Activated CD4-positive, alpha-beta T cell treated with anti-CD3 and anti-CD28 coated beads, Interleukin-2, amount 10 ng/mL, durations not matched to agents 7 days and 5 days (primary cell): Measurements from ENCODE around the gene FAM78B. TPM values are rescaled to one million over a fixed set of nuclear protein-coding genes. Genes with fewer than 3 reads are reported as not detected.

Source experiments
- CTCF ChIA-PET: fragments of 350-600 bp; sonication (Branson Sonifier 250); formaldehyde crosslinking; loops from one replicate; lab custom pipeline; 2021; ENCODE audit warnings: antibody characterized with exemption; lab: Charles Lee
- POLR2A ChIA-PET: fragments of 350-600 bp; sonication (Branson Sonifier 250); formaldehyde crosslinking; loops from one replicate; lab custom pipeline; 2021; ENCODE audit warnings: antibody characterized with exemption; lab: Charles Lee
- DNase-seq: peaks from one replicate; pipeline ENCODE4 v3.0.0-alpha.2; 2020
- H3K27ac Mint-ChIP-seq: one replicate; pipeline ENCODE4 v1.8.0; 2021; ENCODE audit warnings: mild to moderate bottlenecking, moderate library complexity, mixed read lengths
- H3K27me3 Mint-ChIP-seq: one replicate; pipeline ENCODE4 v1.8.0; 2021; ENCODE audit warnings: mixed read lengths
- H3K36me3 Mint-ChIP-seq: one replicate; pipeline ENCODE4 v1.8.0; 2021; ENCODE audit warnings: low read depth, mixed read lengths
- H3K4me1 Mint-ChIP-seq: one replicate; pipeline ENCODE4 v1.8.0; 2021; ENCODE audit warnings: mixed read lengths
- H3K4me3 Mint-ChIP-seq: one replicate; pipeline ENCODE4 v1.8.0; 2021; ENCODE audit warnings: mild to moderate bottlenecking, moderate library complexity, mixed read lengths
- H3K9me3 Mint-ChIP-seq: one replicate; pipeline ENCODE4 v1.8.0; 2021; ENCODE audit warnings: mixed read lengths
- total RNA-seq, 2 experiments: library from RNA; stranded (reverse); gene quantifications; one replicate each; pipeline ENCODE4 v1.2.3, GENCODE V29; 2021

FAM78B gene
- total RNA-seq, 2 experiments from 2014 or later, result 0.17 to 0.35 TPM

GRCh38 chr1:166129006-166129405 is 37.8 kb downstream of the FAM78B start:
- ChIA-PET POLR2A (no interaction called here), CTCF (no interaction called here)
- Mint-ChIP-seq H3K36me3 (no peaks in the 10 kb centered on the region), H3K9me3 (peaks cover 4% of the 10 kb centered on the region), H3K4me3 (no peak overlapping the region), H3K4me1 (no peaks in the 10 kb centered on the region), H3K27ac (no peak overlapping the region), H3K27me3 (no peaks in the 10 kb centered on the region)
- DNase-seq, result no peak

DNA sequence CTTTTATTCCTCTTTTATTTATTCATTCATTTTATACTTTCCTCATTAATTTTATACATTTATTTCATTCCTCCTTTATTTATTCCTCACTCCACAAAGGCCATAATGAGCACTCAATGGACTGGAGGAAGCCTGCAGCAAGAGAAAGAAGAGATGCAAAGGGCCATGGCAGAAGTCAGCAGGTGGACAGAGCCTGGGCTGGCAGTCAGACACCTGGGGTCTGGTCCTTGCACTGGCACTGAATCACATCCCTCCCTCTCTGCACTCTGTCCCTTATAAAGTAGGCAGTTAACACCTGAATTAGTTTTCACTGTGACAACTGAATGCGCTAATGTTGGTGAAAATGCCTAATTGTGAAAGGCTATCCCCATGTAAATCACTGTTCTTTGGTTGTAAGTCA is 38.6 kb downstream of the FAM78B start:
- no peaks in the 10 kb centered on the region for H3K4me1 Mint-ChIP-seq

GRCh38 chr1:166127003-166127402 is 39.8 kb downstream of the FAM78B start:
- Mint-ChIP-seq H3K27ac (no peak overlapping the region), H3K4me3 (no peak overlapping the region), H3K4me1 (no peaks in the 10 kb centered on the region), H3K36me3 (no peaks in the 10 kb centered on the region), H3K9me3 (no peaks in the 10 kb centered on the region), H3K27me3 (no peaks in the 10 kb centered on the region)
- ChIA-PET POLR2A (no interaction called here), CTCF (no interaction called here)
- DNase-seq, result no peak

More for the DNA sequence above, 38.6 kb downstream of the FAM78B start:
- H3K27me3 Mint-ChIP-seq, result no peaks in the 10 kb centered on the region
- CTCF ChIA-PET, result no interaction called here
- H3K9me3 Mint-ChIP-seq, result peaks cover 4% of the 10 kb centered on the region
- H3K27ac Mint-ChIP-seq, result no peak overlapping the region
- POLR2A ChIA-PET, result no interaction called here
- no peak overlapping the region for H3K4me3 Mint-ChIP-seq
- no peaks in the 10 kb centered on the region for H3K36me3 Mint-ChIP-seq
- DNase-seq, result no peak

- H3K4me1 Mint-ChIP-seq, result no peaks in the 10 kb centered on the region
- ChIA-PET CTCF (interaction anchor here (0.6 kb wide), 1 partner anchor 199 kb away, joined by 4 read pairs; no protein-coding TSS in a partner anchor), POLR2A (no interaction called here)
- no peak for DNase-seq
- H3K27ac Mint-ChIP-seq, result no peak overlapping the region
- H3K36me3 Mint-ChIP-seq, result no peaks in the 10 kb centered on the region
- no peak overlapping the region for H3K4me3 Mint-ChIP-seq
- no peaks in the 10 kb centered on the region for H3K27me3 Mint-ChIP-seq
- no peaks in the 10 kb centered on the region for H3K9me3 Mint-ChIP-seq
Observed at GRCh38 chr1:166122873-166123466, 43.8 kb downstream of the FAM78B start.

DNA sequence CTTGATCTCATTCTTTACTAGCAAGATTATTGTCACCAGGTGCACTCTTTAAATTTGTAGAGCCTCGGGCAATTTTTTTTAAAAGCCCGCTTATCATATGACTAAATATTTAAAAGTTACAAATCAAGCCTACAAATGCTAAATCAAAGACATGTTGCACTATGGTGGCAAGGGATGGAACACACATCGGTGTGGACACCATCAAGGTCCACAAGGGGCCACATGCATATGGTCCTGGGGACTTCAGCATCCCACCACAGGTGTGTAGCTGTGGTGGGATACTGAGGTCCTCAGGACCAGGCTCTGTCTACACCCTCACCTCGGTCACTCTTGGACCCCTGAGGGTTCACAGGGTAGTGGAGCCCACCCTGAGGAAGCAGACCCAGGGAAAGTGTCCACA is 45.8 kb downstream of the FAM78B start:
- Mint-ChIP-seq H3K4me3 (no peak overlapping the region), H3K9me3 (no peaks in the 10 kb centered on the region), H3K36me3 (no peaks in the 10 kb centered on the region), H3K27me3 (no peaks in the 10 kb centered on the region), H3K4me1 (no peaks in the 10 kb centered on the region), H3K27ac (no peak overlapping the region)
- CTCF ChIA-PET, result no interaction called here
- DNase-seq, result no peak
- POLR2A ChIA-PET, result no interaction called here

DNA sequence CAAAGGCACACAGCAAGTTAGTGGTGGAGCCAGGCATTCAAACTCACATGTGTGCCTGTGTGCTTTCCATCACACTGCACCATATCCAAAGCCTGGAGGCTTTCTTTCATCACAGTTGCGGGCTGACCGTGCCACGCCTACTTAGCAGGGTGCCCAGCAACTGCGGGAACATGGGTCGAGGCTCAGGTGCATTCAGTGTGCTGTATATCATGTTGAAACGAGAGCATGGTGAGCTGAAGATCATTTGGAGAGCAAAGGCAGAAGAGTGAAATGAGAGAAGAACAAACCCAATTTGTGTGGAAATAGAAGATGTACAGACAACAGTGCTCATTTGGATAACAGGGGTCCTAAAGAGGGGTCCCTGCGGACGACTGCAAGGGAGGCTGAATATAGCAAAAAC is 46.5 kb downstream of the FAM78B start:
- Mint-ChIP-seq H3K36me3 (no peaks in the 10 kb centered on the region), H3K9me3 (no peaks in the 10 kb centered on the region), H3K4me3 (no peak overlapping the region), H3K27me3 (no peaks in the 10 kb centered on the region), H3K27ac (no peak overlapping the region), H3K4me1 (no peaks in the 10 kb centered on the region)
- ChIA-PET CTCF (no interaction called here), POLR2A (no interaction called here)
- no peak for DNase-seq

- Mint-ChIP-seq H3K27me3 (no peaks in the 10 kb centered on the region), H3K4me3 (no peak overlapping the region), H3K27ac (no peak overlapping the region), H3K4me1 (no peaks in the 10 kb centered on the region), H3K9me3 (no peaks in the 10 kb centered on the region), H3K36me3 (no peaks in the 10 kb centered on the region)
- no peak for DNase-seq
- ChIA-PET CTCF (no interaction called here), POLR2A (no interaction called here)
Observed at GRCh38 chr1:166119471-166119965, 47.3 kb downstream of the FAM78B start.

GRCh38 chr1:166117776-166118175 is 49.0 kb downstream of the FAM78B start:
- Mint-ChIP-seq H3K4me1 (no peaks in the 10 kb centered on the region), H3K27ac (no peak overlapping the region), H3K9me3 (no peaks in the 10 kb centered on the region), H3K36me3 (no peaks in the 10 kb centered on the region), H3K27me3 (no peaks in the 10 kb centered on the region), H3K4me3 (no peak overlapping the region)
- no peak for DNase-seq
- ChIA-PET POLR2A (no interaction called here), CTCF (no interaction called here)

DNA sequence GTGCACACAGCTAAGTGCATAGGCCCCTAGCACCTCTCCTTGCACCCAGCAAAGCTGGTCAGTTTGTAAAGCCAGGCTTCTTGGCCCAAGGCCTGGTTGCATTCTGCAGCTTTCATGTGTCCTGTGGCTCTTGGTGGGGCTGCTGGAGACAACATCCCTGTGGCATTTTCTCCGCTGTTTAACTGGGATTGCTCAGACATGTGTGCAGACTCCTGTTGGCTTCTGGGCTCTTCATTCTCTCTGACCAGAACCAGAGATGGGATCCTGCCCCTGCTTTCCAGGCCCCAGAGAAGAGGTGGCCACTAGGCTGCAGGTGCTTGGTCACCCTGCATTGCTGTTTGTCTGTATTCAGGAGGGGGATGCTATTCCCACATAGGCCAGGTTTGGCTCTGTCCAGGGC is 50.8 kb downstream of the FAM78B start:
- no peaks in the 10 kb centered on the region for H3K4me1 Mint-ChIP-seq
- H3K4me3 Mint-ChIP-seq, result no peak overlapping the region
- no peaks in the 10 kb centered on the region for H3K9me3 Mint-ChIP-seq
- no peak for DNase-seq
- H3K27me3 Mint-ChIP-seq, result no peaks in the 10 kb centered on the region
- ChIA-PET CTCF (no interaction called here), POLR2A (no interaction called here)
- H3K36me3 Mint-ChIP-seq, result no peaks in the 10 kb centered on the region
- no peak overlapping the region for H3K27ac Mint-ChIP-seq

DNA sequence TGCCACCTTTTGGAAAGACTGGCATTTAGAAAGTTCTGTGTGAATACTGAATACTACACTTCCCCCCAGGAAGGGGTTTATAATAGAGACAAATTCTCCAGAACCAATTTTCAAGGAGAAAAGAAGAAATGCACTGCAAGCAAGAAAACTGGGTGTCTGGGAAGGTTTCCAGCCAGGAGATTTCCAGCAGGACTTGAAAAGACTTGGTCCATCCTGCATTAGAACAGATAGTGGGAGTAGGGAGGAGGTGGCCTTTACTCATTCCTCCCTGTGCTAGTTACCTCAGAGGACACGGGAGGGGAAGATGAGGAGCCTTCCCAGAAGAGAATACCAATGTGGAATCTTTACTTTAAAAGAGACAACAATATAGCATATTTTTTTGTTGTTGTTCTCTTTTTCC is 52.4 kb downstream of the FAM78B start:
- POLR2A ChIA-PET, result no interaction called here
- DNase-seq, result no peak
- CTCF ChIA-PET, result interaction anchor here (0.5 kb wide), 1 partner anchor 191 kb away, joined by 6 read pairs; no protein-coding TSS in a partner anchor
- Mint-ChIP-seq H3K36me3 (no peaks in the 10 kb centered on the region), H3K4me1 (no peaks in the 10 kb centered on the region), H3K4me3 (no peak overlapping the region), H3K27ac (no peak overlapping the region), H3K27me3 (no peaks in the 10 kb centered on the region), H3K9me3 (no peaks in the 10 kb centered on the region)

DNA sequence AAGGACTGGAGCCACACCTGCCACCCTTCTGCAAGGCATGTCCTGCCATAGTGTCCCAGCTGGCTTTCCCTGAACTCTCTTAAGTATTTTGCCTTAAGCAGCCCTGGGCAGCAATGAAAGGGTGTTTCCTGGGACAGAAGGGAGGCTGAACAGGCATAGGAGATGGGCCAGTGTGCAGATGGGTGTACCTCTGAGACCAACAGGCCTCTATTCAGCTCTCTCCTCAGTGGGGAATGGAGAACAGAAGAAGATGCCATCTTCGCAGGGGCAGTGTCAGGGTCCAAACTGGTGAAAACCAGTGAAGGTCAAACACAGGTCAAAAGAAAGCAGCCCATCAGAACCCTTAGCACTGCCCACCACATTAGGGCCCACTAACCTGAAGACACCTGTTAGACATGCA is 53.2 kb downstream of the FAM78B start:
- no peaks in the 10 kb centered on the region for H3K27me3 Mint-ChIP-seq
- H3K36me3 Mint-ChIP-seq, result no peaks in the 10 kb centered on the region
- no peak overlapping the region for H3K4me3 Mint-ChIP-seq
- ChIA-PET CTCF (no interaction called here), POLR2A (no interaction called here)
- H3K9me3 Mint-ChIP-seq, result no peaks in the 10 kb centered on the region
- H3K27ac Mint-ChIP-seq, result no peak overlapping the region
- no peak for DNase-seq
- no peaks in the 10 kb centered on the region for H3K4me1 Mint-ChIP-seq

DNA sequence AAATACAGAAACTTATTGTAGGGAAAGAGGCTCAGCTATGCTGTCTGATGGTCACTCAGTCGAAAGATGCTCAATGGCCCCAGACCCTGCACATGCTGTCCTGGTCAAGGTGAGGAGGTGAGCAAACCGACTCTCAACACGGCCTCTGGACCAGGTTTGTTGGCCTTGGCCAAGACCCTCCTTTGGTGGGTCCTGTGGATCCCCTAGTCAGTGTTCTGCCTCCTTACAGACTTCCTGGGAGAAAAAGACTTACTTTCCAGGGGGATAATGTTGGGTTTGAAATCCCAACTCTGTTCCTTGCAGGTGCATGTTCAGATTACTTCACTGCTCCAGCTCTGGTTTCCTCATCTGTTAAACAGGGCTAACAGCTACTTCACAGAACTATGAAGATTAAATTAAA is 53.8 kb downstream of the FAM78B start:
- CTCF ChIA-PET, result no interaction called here
- no peaks in the 10 kb centered on the region for H3K4me1 Mint-ChIP-seq
- no peak overlapping the region for H3K4me3 Mint-ChIP-seq
- DNase-seq, result no peak
- H3K36me3 Mint-ChIP-seq, result no peaks in the 10 kb centered on the region
- no peaks in the 10 kb centered on the region for H3K27me3 Mint-ChIP-seq
- no peak overlapping the region for H3K27ac Mint-ChIP-seq
- POLR2A ChIA-PET, result no interaction called here
- no peaks in the 10 kb centered on the region for H3K9me3 Mint-ChIP-seq

DNA sequence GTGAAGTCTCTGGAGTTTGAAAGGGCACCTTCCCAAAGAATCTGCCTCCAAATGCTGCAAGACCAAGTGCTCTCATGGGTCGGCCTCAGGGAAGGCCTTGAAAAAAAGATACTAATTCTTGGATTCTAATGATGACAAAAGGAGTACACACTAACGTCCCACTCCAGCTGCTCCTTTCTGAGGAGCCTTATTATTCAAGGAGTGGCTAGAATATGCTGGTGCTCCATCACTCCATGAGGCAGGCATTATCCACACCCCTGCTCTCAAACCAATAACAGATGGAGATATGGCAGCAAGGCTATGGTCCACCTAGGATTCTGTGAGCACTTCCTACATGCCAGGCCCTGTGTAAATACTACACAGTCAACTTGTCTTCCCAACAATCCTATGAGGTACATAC is 54.4 kb downstream of the FAM78B start:
- H3K4me3 Mint-ChIP-seq, result no peak overlapping the region
- no peaks in the 10 kb centered on the region for H3K9me3 Mint-ChIP-seq
- DNase-seq, result no peak
- no peaks in the 10 kb centered on the region for H3K27me3 Mint-ChIP-seq
- POLR2A ChIA-PET, result no interaction called here
- H3K27ac Mint-ChIP-seq, result no peak overlapping the region
- no peaks in the 10 kb centered on the region for H3K4me1 Mint-ChIP-seq
- CTCF ChIA-PET, result no interaction called here
- no peaks in the 10 kb centered on the region for H3K36me3 Mint-ChIP-seq

- no peaks in the 10 kb centered on the region for H3K4me1 Mint-ChIP-seq
- no peak for DNase-seq
- no peaks in the 10 kb centered on the region for H3K9me3 Mint-ChIP-seq
- H3K27ac Mint-ChIP-seq, result no peak overlapping the region
- ChIA-PET POLR2A (no interaction called here), CTCF (no interaction called here)
- H3K4me3 Mint-ChIP-seq, result no peak overlapping the region
- no peaks in the 10 kb centered on the region for H3K27me3 Mint-ChIP-seq
- H3K36me3 Mint-ChIP-seq, result no peaks in the 10 kb centered on the region
Observed at GRCh38 chr1:166111430-166111829, 55.4 kb downstream of the FAM78B start.
